IPS-20b (cell line): ENCODE results near the gene SPRYD3.

Experiments used
- H3K27ac ChIP-seq: one replicate; pipeline ENCODE4 v1.5.1; 2013; ENCODE audit warnings: low read length
- H3K27me3 ChIP-seq: 2 replicates; pipeline ENCODE4 v1.6.1; 2013; ENCODE audit warnings: mild to moderate bottlenecking, low read length, inconsistent platforms; ENCODE audit not compliant: insufficient read depth
- H3K36me3 ChIP-seq: 2 replicates; pipeline ENCODE4 v1.6.1; 2013; ENCODE audit warnings: low read depth, mild to moderate bottlenecking, inconsistent platforms, low read length, moderate library complexity; ENCODE audit not compliant: insufficient read depth
- H3K4me1 ChIP-seq: 2 replicates; pipeline ENCODE4 v1.6.1; 2013; ENCODE audit warnings: mild to moderate bottlenecking, control low read depth, inconsistent platforms, low read length, moderate library complexity; ENCODE audit not compliant: insufficient read depth
- H3K4me3 ChIP-seq: 2 replicates; pipeline ENCODE4 v1.5.1; 2013; ENCODE audit warnings: mild to moderate bottlenecking, low read length, inconsistent platforms
- H3K9ac ChIP-seq: 2 replicates; pipeline ENCODE4 v1.6.1; 2013; ENCODE audit warnings: low read depth, mild to moderate bottlenecking, inconsistent platforms, low read length, moderate library complexity
- H3K9me3 ChIP-seq: 2 replicates; pipeline ENCODE4 v1.6.1; 2013; ENCODE audit warnings: mild to moderate bottlenecking, low read depth, low read length, inconsistent platforms; ENCODE audit not compliant: insufficient read depth

The SPRYD3 gene

DNA sequence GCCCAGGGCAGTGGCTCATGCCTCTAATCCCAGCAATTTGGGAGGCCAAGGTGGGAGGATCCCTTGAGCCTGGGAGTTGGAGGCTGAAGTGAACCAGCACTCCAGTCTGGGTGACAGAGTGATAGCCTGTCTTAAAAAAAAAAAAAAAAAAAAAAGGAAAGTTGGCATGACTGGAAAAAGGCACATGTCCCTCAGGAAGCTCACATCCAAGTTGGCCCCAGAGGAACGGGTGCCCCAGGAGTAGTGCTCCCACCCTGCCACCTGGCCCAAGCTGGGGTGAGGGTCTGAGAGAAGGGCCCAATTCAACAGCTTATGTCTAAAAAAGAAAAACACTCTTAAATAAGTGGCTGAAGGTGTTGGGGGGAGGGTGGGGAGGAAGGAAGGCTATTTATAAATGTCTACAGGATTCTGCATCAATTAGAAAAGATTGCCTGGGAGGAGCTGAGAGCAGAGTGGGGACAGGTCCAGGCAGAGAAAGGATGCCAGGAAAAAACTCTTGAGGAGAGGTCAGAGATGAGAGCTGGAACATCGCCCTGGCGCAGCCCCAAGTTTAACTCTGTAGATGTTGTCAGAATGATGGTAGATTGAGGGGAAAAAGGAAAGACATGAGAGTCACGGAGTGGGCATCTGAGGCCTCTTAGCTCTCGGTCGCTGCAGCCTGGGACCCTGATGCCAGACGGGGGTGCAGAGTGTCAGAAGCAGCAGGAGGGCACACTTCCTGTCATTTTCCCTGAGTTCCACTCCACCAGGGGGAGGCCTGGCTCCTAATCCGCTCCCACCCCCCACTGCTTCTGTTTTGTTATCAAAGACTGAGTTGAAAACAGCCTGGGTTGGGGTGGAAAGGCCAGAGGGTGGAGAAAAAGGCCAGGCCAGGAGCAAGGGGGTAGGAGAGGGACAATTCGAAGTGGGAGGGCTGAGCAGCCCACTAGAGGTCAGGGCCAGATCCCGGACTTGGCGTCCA lies 7.3 kb downstream of the SPRYD3 start:
- no peaks in the 10 kb centered on the region for H3K27me3 ChIP-seq
- H3K27ac ChIP-seq = no peak overlapping the region
- no peak overlapping the region for H3K9ac ChIP-seq
- H3K4me1 ChIP-seq = peaks cover 8% of the 10 kb centered on the region; the same call in 1 of the 2 replicates
- no peak overlapping the region for H3K4me3 ChIP-seq
- no peaks in the 10 kb centered on the region; the same call in 1 of the 2 replicates for H3K36me3 ChIP-seq
- H3K9me3 ChIP-seq = no peaks in the 10 kb centered on the region

DNA sequence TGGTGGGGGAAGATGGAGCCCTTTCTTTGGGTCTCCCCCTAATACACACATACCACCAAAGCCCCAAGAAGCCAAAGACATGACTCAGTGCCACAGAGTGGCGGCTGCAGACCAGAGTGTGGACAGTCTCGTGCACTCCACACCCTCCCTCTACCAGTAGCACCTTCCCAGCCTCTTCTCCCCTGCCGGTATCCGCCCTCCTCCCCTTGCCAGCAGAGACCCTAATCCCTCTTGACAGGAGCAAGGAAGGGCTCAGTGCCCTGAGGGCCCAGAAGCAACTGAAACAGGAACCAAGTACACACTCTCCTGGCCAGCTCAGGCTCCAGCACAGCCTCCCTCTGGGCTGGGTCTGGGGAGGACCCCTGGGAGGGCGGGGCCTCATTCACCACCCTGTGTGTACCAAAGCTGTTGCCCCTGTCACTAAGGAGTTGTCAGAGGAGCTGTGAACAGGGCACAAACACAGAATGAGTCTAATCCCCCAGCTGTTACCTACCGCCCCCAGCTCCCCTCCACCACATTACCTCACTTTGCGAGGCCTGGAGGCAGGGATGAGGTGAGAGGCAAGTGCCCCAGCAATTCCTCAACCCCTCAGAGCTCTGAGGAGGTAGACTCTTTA lies 8.2 kb downstream of the SPRYD3 start:
- no peak overlapping the region for H3K4me3 ChIP-seq
- no peaks in the 10 kb centered on the region for H3K9me3 ChIP-seq
- no peak overlapping the region for H3K9ac ChIP-seq
- H3K27ac ChIP-seq = no peak overlapping the region
- H3K36me3 ChIP-seq = no peaks in the 10 kb centered on the region
- H3K4me1 ChIP-seq = peaks cover 8% of the 10 kb centered on the region; the same call in 1 of the 2 replicates
- H3K27me3 ChIP-seq = no peaks in the 10 kb centered on the region

DNA sequence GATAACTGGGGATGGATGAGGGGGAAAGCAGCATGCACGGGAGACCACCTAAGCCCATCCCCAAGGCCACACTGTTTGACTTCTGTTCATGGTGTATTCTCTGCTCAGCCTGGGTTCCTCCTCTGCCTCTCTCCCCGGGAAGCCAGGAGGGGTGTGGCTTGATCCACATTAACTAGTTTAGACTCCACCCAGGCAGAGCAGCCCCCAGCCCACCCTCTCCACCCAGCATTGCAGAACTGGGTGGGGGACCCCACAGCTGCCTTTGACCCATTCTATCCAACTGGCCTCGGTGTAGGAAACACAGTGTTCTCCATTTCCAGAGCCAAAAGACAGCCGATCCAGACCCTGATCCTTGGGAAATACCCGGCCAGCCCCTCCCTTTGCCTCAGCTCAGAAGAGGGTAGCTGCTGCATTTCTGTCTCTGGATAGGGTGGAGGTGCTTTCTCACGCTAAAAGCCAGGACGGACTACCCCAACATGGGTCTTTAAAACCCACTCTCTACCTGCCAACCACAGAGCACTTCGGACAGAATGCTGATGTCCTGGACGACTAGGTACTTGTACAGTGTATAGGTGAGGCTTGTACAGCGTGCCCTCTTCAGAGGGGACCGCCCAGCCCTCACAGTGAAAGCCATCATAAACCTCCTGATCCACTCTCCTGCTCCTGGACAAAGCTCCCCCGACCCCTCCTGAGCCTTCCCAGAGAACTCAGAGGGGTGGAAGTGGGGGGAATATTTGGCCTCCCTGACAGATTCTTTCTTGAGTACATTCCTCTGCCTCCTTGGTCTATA lies 9.4 kb downstream of the SPRYD3 start:
- Histone ChIP-seq H3K4me1 (peaks cover 8% of the 10 kb centered on the region; the same call in 1 of the 2 replicates), H3K4me3 (no peak overlapping the region), H3K9ac (no peak overlapping the region), H3K9me3 (no peaks in the 10 kb centered on the region), H3K27me3 (no peaks in the 10 kb centered on the region), H3K27ac (no peak overlapping the region), H3K36me3 (no peaks in the 10 kb centered on the region)

DNA sequence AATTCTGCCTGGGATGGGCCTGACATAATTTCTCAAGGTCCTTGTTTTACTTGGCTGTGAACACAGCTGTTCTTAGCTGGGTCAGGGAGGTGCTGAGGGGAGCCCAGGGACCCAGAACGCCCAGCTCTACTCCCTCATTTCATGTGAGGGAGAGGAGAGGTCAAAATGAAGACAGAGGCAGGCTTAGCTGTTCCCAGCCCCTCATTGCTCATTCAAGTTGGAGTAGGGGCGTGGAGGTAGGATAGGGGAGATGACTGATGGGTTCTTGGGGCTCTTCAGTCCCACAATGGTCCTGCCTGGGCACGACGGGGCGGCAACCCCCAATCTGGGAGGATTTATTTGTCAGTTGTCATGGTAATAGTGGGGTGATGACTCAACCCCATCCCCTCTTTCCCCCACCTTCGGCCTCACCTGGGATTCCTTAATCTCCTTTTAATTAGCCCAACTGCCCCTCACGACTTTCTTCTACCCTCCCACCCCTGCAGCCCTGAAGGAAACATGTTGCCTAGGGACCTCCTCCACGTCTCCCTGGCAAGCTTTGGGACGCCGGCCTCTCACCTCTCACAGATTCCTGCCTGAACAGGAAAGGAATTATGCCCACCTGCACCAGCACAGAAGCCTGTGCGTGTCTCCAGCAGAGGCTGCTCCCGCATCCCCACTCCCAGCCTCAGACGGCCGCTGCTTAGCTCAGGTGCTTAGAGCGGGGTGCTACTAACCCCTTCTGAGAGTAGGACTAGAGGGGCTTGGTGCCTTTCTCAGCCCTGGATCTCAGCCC lies 10.2 kb downstream of the SPRYD3 start:
- no peaks in the 10 kb centered on the region for H3K27me3 ChIP-seq
- no peak overlapping the region for H3K9ac ChIP-seq
- H3K36me3 ChIP-seq = no peaks in the 10 kb centered on the region
- H3K4me1 ChIP-seq = peaks cover 8% of the 10 kb centered on the region; the same call in 1 of the 2 replicates
- no peak overlapping the region for H3K4me3 ChIP-seq
- H3K27ac ChIP-seq = no peak overlapping the region
- H3K9me3 ChIP-seq = no peaks in the 10 kb centered on the region

DNA sequence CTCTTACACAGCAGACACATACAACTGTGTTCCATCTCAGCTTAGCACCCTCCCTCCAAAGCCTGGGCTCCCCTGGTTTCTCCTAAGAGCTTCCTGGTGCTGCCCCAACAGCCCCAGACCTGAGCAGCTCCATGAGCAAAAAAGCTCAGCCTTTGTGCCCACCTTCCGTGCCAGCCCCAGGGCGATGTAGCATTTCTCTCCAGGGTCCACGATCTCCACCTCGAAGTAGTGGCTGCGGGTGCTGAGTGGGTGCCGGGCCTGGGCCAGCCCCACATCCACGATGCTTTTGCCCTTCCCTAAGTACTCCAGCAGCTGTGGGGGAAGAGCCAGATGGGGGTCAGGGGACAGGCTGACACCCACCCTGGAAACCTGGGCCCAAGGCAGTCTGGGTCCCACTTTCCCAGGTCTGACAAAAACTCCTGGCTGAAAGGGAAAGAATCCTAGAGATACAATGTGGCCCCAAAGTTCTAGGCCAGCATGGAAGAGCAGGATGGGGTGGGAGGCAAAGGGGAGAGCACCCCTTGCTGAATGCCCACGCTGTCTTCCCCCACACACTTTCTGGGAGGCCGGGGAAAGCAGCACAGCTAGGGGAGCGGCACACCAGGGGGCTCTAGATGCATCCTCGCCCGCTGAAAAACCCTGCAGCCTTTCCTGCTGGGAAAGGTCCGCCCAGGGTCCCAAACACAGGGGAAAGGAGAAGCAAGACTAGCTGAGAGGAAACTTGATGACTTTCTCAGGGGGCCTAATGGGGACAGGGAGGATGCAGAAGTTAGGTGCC lies 11.0 kb downstream of the SPRYD3 start:
- Histone ChIP-seq H3K4me3 (no peak overlapping the region), H3K4me1 (peaks cover 8% of the 10 kb centered on the region; the same call in 1 of the 2 replicates), H3K36me3 (no peaks in the 10 kb centered on the region), H3K9ac (no peak overlapping the region), H3K27me3 (no peaks in the 10 kb centered on the region), H3K9me3 (no peaks in the 10 kb centered on the region), H3K27ac (no peak overlapping the region)

DNA sequence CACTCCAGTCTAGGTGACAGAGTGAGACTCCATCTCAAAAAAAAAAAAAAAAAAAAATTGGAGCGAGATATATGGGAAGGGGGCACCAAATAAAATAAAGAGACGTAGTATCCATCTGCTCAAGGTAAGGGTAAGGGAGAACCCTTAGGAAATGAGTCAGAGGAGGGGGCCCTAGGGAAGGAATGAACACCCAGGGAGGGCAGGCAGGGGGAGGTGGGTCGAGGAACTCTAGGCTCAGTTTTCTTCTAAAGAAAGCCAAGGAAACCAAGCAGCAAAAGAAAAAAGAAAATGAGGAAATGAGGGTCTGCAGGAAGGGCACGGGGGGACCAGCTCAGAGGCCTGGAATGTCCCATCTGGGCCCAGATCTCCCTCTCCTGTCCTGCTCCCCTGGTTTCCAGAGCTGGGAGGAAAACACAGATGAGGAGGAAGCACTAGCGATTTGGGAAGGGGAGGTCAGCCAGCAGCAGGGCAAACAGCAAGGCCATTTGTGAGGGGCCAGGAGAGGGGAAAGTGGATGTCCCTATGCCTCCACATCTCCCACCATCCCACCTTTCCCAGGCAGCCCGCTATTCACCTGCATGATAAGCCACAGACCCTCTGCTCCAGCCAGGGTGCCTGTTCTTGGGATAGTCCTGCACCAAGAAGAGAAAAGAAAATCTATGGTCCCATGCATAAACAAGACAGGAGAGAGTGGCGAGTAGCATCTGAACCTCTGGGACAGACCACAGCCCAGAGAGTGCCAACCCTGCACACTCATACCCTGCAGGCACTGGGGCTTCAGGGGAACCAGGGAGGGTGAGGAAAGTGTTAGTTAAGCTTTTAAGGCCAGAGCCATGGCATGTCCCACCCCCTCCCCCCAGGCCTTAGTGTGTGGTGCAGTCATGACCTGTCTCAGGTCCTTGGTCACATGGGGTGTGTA lies 11.9 kb downstream of the SPRYD3 start:
- H3K27me3 ChIP-seq = no peaks in the 10 kb centered on the region
- H3K36me3 ChIP-seq = no peaks in the 10 kb centered on the region
- H3K9ac ChIP-seq = no peak overlapping the region
- H3K9me3 ChIP-seq = no peaks in the 10 kb centered on the region
- peaks cover 4% of the 10 kb centered on the region; the same call in 1 of the 2 replicates for H3K4me1 ChIP-seq
- H3K4me3 ChIP-seq = no peak overlapping the region
- H3K27ac ChIP-seq = no peak overlapping the region

DNA sequence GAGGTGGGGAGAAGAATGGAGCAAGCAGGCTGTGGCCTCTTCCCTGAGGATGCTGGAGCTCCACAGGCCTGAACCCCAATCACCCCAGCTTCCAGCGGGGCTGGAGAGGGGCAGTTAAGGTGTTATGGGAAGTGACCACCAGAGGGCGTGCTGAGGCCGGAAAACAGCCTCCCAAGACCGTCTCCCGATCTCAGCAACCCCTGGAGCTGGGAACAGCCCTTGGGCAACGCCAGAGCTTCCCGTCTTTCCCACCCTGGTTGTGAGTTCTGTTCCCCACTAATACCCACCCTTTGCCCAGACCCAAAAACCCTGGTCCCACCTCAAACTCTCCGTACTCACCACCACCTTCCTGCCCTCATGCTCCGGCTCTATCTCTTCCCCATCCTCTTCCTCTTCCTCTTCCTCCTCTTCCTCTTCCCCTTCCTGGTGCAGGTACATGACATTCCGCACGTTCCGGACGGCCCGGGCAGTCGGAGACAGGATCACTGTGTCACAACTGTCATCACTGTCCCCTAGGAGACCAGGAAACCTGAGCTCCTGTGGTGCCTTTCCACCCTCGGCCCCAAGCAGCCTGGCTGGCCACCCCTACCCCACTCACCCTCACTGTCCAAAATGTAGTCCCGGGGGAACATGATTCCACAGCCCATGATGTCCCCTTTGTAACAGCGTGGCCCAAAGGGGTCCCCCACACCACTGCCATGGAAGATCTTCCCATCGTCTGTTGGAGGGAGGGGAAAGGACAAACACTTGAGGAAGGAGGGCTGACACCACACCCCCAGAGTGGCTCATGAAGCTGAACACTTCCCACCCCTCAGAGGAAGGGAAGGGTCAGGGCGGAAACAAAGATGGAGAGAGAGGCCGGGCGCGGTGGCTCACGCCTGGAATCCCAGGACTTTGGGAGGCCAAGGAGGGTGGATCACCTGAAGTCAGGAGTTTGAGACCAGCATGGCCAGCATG lies 12.9 kb downstream of the SPRYD3 start:
- H3K27ac ChIP-seq = no peak overlapping the region
- no peaks in the 10 kb centered on the region for H3K27me3 ChIP-seq
- H3K9ac ChIP-seq = no peak overlapping the region
- H3K4me3 ChIP-seq = no peak overlapping the region
- H3K9me3 ChIP-seq = no peaks in the 10 kb centered on the region
- no peaks in the 10 kb centered on the region for H3K36me3 ChIP-seq
- no peaks in the 10 kb centered on the region; the same call in 1 of the 2 replicates for H3K4me1 ChIP-seq

DNA sequence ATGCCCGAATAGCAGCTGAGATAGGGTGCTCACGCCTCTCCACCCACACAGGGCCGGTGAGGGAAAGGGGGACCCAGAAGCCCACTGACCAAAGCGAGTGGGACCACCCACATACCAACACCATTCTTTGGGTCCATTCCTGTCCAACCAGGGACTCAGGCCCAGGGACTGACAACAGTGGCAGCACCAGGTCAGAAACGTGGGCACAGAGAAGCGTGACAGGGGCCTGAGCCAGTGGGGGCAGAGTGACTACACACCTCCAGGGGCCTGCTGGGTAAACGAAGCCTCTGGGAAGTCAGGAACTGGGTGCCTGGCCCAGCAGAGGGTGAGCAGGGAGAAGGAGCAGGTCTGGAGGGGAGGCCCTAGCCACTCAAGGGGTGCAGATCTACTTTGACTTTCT lies 13.7 kb downstream of the SPRYD3 start:
- Histone ChIP-seq H3K4me1 (no peaks in the 10 kb centered on the region; the same call in 1 of the 2 replicates), H3K27ac (no peak overlapping the region), H3K4me3 (no peak overlapping the region), H3K9me3 (no peaks in the 10 kb centered on the region), H3K36me3 (no peaks in the 10 kb centered on the region), H3K27me3 (no peaks in the 10 kb centered on the region), H3K9ac (no peak overlapping the region)
